Measurements from ENCODE around the gene PQBP1.

Gene PQBP1

DNA sequence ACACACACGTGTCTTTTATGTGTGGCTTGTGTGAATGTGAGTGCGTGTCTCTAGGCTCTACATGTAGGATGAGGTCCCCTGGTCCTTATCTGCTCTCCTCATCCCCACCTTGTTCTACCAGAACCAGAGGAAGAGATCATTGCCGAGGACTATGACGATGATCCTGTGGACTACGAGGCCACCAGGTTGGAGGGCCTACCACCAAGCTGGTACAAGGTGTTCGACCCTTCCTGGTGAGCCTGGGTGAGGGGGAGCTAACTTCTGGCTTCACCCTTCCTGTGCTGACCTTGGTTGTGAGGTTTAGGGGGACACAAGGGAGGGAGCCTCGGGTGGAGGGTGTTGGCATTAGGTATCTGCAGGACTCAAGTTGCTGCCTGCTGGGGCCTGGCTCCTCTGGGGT is 3.3 kb downstream of the PQBP1 start:
- DNase-seq (ENCODE audit: low read depth in 1 of 2, low spot score in 1 of 2), result no peak

DNA sequence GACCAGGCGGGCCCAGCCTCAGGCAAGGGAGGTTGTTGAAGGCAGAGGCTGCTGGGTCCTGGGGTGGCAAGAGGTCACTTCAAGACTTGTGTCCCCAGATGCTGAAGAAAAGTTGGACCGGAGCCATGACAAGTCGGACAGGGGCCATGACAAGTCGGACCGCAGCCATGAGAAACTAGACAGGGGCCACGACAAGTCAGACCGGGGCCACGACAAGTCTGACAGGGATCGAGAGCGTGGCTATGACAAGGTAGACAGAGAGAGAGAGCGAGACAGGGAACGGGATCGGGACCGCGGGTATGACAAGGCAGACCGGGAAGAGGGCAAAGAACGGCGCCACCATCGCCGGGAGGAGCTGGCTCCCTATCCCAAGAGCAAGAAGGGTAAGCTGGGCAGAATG is 4.4 kb downstream of the PQBP1 start:
- no peak for DNase-seq (ENCODE audit: low read depth in 1 of 2, low spot score in 1 of 2)

DNA sequence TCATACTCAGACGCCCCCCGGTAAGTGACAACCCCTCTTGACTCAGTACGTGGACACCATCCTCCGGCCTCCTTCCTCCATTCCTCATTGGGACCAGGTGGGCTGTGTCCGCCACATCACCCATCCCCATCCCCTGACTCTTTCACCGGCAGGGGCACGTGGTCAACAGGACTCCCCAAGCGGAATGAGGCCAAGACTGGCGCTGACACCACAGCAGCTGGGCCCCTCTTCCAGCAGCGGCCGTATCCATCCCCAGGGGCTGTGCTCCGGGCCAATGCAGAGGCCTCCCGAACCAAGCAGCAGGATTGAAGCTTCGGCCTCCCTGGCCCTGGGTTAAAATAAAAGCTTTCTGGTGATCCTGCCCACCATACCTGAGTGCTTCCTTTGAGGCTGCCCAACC is 5.0 kb downstream of the PQBP1 start:
- DNase-seq (ENCODE audit: low read depth in 1 of 2, low spot score in 1 of 2), result no peak

DNA sequence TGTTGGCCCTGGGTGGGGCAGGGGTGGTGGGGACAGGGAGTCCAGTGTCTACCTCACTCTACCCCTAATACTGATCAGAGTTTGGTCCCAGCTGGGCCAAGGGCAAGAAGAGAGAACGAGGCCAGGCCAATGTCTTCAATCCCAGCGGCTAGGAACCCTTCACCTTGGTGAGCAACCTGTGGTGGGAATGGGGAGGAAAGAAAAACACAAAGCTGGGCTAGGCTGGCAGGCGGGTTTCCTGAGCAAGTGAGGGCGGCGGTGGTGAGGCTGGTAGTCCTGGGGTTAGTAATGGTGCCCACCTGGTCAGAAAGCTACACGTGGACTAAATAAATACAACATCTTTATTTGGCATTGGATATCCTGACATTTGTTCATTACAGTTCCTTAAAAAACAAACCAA is 5.6 kb downstream of the PQBP1 start:
- no peak for DNase-seq (ENCODE audit: low read depth in 1 of 2, low spot score in 1 of 2)

DNA sequence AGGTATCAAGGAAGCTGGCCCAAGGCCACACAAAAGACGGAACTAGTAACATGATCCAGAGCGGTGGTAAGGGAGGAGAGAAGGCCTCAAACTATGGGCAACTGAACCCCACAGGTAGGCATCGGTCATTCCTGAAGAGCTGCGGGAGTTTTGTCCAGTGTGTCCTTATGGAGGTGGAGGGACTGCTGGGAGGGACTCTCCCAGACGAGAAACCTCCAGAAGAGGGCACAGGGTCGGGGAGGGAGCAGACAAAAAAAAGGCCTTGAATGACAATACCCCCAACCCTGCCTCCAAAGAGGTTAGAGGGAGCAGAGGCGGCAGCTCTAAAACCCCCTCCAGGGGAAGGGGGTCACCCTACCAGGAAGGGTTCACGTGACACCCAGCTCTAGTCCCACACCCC is 6.5 kb downstream of the PQBP1 start:
- no peak for DNase-seq (ENCODE audit: low read depth in 1 of 2, low spot score in 1 of 2)

DNA sequence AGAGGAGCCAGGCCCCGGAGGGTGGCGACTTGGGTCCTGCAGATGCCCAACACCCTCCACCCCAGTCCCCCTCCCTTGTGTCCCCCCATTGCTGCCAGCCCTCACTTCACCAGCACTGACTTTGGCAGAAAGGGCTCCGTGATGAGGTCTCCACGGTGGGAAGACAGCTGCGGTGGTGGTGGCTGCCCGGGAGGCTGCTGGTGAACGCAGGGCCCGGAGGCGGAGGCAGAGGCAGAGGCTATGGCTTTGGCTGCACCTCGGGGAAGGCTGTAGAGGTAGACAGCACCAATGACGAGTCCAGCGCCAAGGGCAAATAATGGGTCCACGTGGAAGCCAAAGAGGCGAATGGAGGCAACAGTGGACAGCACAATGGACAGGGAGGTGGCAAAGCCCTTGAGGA is 6.9 kb downstream of the PQBP1 start:
- DNase-seq (ENCODE audit: low read depth in 1 of 2, low spot score in 1 of 2), result no peak

DNA sequence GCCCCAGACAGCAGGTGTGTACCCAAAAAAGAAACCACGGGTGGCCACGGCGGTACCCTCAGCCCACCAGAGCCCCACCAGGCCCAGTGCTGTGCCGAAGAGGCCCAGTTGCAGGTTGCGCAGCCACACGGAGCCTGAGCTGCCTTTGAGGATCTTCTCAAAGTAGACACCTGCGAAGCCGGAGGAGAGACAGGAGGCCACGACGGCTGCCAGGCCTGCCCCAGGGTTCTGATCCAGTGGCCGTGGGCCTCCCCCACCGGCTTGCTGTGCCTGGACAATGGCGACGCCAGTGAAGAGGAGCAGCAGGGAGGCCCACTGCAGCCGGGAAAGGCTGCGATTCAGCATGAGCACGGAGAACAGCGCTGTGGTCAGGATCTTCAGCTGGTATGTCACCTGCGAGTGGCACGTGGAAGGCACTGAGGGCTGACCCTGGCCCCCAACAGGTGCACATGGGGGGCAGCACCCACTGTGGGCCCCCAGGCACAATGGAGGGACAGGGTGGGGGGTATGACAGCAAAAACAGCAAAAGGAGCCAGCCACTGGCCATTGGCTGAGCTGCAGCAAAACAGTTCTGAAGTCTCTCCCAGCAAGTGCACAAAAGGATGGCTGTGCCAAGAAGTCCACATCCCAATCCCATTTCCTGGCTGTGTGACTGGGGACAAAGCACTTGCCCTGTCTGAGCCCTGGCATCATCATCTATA is 7.5 kb downstream of the PQBP1 start:
- no peak for DNase-seq (ENCODE audit: low read depth in 1 of 2, low spot score in 1 of 2)

DNA sequence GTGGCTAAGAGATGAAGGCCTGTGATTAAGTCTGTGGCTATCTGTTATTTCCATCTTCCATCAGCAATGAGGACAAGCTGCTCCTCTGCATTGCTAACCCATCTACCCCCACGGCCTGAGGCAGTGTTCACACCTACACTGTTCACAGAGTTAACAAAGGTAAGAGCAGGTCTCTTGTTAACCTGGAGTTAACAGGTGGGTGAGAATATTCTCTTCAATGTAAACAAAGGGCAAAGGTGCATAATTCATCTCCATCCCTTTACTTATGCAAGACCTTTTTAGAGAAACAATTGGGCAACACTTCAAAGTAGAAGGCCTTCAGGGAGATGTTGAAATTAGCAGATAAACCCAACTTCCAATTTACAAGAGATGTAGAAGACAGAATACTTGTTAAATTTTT is 10.9 kb downstream of the PQBP1 start:
- no peak for DNase-seq (ENCODE audit: low read depth in 1 of 2, low spot score in 1 of 2)

DNA sequence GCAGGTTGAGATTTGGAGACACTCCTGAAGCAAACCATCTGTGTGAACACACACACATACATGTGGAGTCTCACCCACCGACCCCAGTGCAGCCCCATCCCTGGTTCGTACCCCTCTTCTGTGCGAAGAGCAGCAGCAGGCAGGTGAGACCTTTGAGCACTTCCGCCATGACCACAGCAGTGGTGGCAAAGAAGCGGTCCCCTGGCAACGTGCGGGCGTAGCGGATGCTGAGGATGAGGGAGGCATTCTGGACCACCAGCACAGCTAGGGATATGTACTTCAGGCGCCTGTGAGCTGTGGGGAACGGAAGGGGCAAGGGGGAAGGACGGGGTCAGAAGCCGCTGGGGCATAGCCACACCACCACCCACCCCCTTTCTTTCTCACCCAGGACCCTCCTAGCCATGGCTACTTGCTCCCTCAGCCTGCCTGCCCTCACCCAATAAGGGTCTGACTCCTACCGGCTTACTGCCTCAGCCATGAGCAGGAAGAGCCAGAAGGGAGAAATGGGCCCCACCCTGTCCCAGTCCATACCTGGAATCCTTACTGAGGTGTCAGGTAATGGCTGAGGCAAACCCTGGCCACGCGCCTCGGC is 12.1 kb downstream of the PQBP1 start:
- no peak for DNase-seq (ENCODE audit: low read depth in 1 of 2, low spot score in 1 of 2)

DNA sequence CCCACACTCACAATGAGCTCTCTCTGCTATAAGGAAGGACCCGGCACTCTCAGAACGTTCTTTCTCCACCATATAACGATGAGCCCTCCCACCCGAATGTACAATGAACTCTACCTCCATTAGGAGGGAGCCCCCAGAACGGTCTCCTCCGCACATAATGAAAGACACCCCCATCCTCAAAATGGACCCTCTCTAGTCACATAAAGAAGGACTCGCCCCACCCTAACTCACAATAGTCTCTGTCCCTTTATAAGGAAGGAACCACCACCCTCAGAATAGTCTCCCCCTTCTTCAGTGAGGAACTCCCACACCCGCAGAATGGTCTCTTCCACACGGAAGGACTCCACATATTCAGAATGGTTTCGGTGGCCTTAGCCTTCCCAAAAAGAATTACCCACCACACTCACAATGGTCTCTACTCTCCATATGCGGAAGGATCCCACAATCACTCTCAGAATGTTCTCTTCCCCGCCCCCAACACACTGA is 13.2 kb downstream of the PQBP1 start:
- DNase-seq (ENCODE audit: low read depth in 1 of 2, low spot score in 1 of 2), result no peak

DNA sequence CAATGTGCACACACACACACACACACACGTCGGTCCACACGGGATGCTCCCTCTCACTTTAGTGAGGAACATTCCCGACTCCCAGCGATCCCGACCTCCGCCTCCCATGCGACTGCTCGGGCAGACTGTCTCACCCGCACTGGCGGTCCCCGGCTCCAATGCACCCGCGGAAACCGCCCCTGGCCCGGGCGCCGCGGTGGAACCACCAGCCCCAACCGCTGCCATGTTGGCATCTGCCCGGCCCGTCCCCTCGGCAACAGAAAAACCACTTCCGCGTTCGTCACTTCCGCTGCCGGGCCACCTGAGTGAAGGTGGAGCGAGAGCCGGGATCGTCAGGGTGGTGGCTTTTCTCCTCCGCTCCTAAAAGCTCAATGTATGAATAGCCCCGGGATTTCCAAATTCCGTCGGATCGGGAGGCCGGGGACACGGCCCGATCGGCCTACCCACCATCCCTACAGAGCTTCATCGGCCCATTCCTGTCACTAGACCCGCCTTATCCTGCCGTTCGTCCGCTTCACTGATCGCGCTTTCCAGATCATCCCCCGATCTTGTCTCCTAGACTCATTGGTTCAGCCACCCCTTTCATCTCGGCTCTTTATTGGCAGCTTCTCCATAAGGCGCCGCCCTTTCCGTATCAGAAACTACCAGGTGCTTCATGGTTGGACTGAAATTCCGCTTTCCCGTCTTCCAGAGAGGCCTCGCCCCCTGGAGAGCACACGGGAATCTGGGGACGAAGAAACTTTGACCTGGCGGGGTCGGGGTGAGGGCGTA is 13.9 kb downstream of the PQBP1 start, which contains the start of gene SLC35A2:
TSS of gene SLC35A2 (minus strand) at position 235 of the 771 bp plus-strand sequence. CDS start at position 225, 10 bp downstream.
- DNase-seq (ENCODE audit: low read depth in 1 of 2, low spot score in 1 of 2), result peak; percentile 69 to 77

DNA sequence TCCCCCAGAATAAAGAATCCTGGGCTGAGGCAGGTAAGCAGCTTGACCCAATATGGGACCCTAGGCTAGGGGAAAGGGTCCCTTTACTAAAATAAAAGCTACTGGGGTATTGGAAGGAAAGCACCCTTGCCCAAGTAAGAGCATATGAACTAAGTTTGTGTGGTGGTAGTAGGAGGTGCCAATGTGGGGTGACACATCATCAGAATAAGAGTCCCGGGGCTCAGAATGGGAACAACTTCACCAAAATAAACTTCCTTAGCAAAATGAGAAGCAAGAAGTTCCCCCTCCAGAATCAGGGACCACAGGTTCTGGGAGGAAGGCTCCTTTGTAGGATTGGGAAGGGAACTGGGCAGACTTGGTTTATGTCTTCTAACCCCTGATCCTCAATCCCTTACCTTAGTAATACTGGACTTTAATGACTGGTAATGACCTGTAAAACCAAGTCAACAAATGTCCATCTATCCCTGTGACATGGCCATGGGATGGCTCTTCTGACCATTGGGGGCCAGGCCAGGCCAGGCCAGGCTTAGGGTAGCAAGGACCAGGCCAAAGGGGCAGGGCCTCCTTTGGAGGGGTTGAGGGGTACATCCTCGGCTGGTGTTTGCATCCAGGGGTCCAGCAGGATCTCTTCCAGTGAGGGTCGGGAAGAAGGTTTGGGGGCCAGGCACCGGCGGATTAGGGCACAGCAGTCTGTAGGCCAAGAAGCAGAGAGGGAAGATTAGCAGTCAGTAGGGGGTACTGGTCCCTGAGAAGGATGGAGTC is 16.1 kb downstream of the PQBP1 start:
- DNase-seq (ENCODE audit: low read depth in 1 of 2, low spot score in 1 of 2), result no peak

DNA sequence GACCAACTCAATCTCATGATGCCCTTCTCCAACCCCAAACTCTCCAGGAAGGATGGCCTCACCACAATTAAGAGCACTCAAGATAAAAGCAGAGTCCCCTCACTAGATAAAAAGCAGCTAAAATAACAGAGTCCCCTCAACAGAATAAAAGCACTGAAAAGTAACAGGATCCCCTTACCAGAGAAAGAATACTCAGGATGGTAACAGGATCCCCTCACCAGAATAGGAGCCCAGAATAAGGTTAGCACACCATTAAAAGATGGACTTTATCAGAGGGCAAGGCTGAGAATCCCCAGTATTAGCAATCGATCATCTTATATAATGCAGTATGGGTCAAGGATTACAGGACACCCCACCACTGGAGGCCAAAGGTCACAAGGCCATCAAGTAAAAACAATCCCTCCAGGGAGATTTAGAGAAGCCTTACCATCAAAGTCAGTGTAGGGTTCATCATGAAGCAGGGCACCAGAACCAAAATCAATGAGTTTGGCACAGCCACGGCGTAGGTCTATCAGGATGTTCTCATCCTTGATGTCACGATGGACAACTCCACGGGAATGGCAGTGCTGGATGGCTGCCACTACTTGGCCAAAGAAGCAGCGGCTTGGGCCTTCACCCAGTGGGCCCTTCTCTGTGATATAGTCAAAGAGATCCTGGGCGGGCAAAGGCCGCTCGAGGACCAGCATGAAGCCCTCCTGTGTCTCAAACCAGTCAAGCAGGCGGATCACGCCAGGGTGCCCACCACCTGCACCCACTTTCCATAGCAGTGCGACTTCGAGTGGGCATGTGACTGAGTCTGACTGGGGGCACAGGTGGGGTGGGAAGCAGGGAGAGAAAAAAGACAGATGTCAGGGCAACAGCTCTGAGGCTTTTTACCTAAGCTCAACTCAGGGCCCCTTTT is 17.1 kb downstream of the PQBP1 start:
- DNase-seq (ENCODE audit: low read depth in 1 of 2, low spot score in 1 of 2), result no peak

DNA sequence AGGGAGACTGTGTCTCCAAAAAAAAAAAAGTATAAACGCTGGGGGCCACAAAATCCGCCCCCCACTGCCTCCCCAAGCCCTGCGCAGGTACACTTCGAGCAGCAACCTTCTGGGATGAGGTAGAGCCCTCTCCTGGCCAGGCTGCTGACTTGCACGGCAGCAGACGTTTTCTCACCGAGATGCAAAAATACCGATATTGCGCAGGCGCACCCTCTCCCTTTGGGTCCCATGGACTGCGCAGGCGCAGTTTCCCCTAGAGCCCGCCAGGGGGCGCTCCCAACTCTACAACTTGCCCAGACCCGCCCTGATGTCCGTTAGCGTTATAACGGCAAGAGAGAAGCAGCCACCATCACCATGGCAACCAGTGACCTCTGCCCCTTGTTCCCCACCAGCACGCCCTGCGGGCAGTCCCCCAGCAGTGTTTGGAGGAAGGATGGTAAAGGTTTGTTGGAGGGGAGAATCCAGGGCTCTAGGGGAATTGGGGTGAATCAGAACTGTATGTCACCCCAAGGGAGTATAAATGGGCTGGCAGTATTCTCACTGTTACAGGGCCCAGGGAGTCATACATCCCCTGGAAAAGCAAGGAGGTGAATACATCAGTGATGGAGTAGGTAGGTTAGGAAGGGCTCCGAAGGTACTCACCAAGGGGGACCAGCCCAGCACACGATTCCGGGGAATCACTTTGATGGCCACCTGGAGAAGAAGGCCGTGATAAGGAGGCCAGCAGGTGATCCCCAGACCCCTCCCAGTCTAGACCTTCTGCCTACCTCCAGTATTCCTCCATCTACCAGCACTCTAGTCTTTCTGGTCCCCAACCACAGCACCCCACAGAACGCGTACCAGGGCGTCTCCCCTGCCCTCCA is 19.6 kb downstream of the PQBP1 start:
- DNase-seq (ENCODE audit: low read depth in 1 of 2, low spot score in 1 of 2), result peak; percentile 69 to 73

DNA sequence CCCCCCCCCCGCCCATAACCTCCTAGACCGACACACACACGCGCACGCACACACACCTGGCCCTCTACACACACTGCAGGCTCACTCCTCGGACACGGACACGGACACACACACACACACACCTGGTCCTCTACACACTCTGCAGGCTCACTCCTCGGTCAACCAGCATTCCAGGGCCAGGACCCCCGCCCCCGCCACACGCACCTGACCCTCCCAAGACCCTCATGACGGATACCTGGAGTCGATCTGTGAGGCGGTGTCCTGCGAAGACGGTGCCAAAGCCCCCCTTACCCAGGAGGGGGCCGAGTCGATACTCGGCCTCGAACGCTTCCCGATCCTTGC is 20.5 kb downstream of the PQBP1 start:
- no peak for DNase-seq (ENCODE audit: low read depth in 1 of 2, low spot score in 1 of 2)

DNA sequence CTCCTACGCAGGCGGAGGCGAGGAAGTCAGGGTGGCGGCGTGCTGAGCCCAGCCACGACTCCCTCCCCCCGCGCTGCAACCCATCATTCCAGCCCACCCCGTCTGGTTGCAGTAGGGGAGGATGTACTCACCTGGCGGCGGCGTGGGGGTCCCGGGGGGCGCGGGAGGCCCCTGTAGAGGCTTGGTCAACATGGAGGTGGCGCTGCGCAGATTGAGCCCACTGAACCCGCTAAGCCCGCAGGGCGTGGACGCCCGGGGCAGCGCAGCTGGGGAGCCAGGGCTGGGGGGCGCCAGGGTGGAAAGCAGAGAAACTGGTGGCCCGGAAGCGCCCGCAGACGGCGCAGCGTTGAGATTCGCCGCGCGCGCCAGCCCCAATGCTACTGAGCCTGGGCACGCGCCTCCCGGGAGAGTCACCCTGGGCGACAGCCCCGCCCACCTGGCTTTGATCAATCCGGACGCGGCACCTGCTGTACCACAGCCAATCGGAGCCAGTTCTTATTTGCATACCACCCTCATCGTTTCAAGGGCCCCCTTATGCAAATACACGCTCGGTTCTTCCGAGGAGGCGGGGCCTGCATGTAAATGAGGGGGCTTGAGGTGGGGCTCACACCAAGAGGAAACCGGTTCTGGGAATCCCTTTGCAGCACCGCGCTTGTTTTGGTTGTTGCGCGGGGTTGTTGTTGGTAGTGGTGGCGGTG is 21.1 kb downstream of the PQBP1 start, which contains the start of gene PIM2:
TSS of gene PIM2 (minus strand) at position 382 of the 698 bp plus-strand sequence. CDS start at position 192, 190 bp downstream.
- DNase-seq (ENCODE audit: low read depth in 1 of 2, low spot score in 1 of 2), result peak; percentile 79 to 83

DNA sequence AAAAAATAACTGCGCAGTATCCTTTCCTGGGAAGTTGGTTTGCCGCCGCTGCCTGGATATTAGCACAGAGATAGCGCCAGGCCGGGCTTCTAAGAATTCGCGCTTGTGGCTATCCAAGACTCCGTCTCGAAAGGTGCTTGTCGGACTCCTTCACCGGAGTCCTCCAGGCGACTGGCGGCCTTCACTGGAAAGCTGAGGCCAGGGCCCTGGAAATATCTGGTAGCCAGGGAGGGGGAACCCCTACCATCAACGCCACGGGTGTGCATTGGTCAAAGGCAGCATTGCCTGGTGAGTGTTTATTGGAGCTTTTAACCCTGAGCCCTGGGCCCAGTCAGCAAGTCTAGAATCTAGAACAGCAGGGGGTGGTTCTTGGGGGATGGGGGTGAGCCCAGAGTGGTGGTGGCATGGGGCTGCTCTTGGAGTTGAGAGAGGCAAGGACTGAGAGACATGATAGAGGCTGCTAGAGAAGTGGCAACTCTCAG is 21.7 kb downstream of the PQBP1 start:
- DNase-seq (ENCODE audit: low read depth in 1 of 2, low spot score in 1 of 2), result no peak

DNA sequence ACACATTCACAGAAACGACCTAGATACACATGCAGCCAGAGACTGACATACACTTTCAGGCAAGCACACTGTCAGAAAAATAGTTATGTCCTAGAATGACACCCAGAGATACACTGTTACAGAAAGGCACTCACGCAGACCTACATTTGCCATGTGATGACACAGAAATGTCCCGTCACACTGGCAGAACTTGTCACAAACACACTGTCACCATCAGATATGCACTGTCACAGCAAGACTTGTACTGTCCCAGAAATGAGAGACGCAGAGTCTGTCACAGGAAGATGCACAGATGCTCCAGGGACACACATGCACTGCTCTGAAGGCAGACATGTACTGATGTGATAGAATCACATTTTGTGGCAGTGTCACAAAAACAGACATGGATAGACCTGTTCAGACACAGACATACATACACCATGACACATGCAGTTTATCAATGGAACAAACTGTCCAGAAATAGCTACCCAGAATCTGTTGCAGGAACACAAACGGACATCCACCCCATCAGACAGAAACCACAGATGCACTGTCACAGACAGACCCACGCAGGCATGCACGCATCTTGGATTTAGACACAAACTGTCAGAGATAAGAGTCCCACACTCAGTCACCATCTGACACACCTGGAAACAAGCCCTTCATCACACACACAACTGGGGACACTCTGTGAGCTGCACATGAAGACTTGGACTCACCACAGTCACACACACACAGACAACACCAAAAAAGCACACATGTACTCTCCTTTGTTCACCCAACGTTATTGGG is 22.4 kb downstream of the PQBP1 start:
- no peak for DNase-seq (ENCODE audit: low read depth in 1 of 2, low spot score in 1 of 2)
